ENCODE results near the gene UHMK1.

The UHMK1 gene

DNA sequence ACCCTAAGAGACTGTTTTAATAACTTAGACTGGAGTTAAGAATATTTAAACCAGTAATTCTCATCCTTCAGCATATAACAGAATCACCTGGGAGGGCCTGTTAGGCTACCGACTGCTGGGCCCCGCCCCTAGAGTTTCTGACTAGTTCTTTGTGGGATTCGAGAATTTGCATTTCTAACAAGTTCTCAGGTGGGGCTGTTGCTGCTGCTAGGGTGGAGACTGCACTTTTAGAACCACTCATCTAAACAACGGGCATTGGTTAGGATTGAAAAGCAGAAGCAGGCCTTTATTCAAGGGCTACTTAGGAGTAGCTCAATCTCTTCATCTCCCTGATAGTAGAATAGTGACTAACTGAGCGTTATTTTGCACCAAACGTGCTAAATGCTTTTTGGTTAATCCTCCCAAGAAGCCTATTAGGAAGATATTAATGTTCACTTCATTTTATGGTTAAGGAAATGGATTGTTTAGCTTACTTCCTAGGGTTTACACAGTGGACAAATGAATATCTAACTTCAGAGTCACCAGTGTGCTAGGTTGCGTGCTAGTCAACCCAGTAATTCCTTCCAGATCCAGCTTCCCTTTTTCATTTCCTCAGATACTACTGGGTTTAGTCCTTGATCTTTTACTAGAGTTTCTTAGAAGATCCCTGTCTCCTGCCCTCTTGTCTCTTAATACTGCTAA lies 32.8 kb downstream of the UHMK1 start:
- no peak for DNase-seq

DNA sequence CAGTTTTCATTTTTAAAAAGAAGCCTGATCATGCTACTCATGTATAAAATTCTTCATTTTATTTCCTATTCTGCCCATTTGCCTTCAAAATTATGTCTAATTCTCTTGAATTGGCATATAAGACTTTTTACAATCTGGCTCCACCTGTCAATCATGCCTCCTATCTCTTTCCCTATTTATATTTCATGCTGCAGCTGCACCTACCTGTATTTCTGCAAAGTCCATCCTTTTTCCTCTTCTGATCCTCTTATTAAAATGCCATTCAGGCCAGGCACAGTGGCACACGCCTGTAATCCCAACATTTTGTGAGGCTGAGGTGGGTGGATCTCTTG lies 33.3 kb downstream of the UHMK1 start:
- no peak for DNase-seq

DNA sequence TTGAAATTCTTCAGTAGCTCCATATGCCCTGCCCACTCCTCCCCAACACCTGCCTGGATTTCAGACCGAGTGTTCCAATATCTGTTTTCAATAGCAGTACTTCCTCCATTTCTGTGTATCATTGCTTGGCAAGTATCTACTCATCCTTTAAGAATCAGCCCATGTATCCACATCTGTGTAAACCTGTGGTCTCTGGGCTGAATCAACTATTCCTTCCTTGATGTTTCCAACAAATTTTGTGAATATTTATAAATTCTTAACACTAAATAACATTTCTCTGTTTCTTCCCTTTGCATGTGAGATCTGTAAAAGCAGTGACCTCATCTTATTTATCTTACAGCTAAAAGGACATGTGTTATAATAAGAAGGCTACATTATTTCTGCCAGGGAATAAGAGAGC lies 37.9 kb downstream of the UHMK1 start:
- no peak for DNase-seq

DNA sequence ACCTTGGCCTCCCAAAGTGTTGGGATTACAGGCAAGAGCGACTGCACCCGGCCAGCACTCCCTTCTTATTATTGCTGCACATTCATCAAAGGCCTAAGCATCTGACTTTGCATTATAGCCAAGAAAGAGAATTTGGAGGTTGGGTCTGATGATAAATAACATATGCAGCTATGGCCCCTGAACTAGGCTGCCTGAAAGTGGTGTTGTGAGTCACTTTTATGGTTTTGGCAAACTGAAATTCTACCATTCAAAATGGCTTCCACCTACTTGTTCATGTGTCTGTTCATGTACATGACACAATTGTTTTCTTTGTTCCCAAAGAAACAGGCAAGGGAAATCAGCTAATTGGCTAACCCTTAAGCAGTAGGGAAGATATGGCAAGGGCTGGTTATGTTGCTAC lies 38.9 kb downstream of the UHMK1 start:
- DNase-seq = no peak

DNA sequence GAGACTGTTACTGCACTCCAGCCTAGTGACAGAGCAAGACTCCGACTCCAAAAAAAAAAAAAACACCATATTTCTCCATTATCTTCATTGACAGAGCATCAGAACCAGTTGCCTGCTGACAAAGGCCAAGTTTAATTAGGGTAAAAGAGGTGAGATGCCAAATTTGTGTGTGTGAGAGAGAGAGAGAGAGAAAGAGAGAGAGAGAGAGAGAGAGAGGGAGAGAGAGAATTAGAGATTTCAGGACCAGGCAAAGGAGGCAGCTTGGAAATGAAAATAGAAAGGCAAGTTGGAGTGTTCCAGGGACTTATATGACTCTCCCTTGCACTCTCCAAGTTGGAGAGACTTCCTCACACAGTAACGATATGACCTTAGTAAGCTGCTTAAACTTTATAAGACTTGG lies 39.6 kb downstream of the UHMK1 start:
- no peak for DNase-seq

DNA sequence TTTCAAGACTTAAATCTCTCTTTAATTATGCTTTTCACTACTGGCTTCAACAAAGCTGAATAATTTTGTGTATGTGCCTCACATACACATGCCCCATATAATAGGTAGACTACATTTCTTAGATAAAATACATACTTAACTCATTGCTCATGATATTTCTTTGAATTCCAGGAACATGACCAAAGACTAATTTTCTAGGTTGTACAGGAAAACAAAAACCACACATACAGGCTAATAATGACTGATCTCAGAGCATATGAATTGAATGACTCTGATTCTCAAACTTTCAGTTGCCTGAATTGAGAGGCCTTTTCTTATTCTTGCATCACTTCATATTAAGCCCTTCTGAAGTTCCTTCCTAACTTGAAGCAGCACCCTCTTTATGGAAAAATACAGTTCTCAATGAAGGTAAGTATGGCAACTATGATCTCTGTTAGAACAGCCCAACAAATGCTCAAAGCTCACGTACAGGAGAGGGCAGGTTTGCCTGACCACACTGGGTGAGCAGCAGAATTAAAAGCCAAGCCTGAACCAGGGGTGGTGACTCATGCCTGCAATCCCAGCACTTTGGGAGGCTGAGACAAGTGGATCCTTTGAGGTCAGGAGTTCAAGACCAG lies 41.3 kb downstream of the UHMK1 start:
- no peak for DNase-seq

DNA sequence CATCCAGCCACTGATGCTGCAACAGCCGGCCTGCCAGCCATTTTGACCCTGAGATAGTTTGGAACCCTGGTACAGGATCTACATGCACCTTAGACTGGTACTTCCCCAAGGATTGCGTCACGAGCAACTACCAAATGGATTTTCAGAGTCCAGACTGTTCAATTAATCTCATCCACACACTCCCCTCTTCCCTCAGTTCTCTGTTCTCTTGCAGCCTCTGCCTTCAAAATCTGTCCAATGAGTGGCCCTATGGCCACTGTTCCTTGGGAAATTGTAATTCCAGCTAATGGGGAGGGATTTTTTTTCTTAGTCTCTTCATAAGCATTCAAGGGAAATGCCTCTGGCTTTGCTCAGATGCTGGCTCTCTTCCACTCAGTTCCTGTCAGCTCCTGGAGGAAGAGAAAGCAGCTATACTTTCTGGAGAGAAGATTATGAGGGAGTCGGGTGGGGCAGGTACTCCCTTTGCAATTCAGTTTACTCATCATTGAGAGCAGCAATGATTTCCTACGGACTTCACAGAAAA lies 44.1 kb downstream of the UHMK1 start:
- DNase-seq = no peak

DNA sequence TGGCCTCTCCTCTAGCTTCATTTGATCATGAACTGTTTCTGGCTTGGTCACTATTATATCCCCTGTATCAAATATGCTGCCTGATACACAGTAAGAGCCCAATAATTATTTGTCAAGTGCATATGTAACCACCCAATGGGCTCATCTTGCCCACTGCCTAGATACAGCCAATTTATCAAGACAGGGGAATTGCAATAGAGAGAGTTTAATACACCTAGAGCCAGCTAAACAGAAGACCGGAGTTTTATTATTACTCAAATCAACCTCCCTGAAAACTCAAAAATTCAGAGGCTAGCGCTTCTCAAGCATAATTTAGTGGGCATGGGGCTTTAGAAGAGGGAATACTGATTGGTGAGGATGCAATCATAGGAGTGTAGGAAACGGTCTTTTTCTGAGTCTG lies 45.6 kb downstream of the UHMK1 start:
- DNase-seq = no peak

DNA sequence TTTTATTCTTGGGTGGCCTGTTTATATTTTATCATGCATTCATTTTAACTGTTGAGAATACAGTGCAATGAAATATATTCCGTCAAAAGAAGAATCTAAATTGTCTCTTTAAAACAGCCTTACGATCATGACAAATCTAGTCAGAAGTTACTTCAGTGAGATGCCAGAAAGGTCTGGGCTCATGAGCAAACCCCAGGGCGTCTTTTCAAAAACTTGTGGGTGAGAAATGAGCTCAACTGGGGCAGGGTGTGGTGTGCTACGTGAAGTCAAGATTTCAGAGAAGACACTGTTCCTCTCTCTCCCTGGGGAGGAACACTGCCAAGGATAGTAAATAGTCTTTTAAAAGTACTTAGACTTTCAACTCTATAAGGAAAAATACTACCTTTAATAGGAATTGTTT lies 50.6 kb downstream of the UHMK1 start:
- no peak for DNase-seq

DNA sequence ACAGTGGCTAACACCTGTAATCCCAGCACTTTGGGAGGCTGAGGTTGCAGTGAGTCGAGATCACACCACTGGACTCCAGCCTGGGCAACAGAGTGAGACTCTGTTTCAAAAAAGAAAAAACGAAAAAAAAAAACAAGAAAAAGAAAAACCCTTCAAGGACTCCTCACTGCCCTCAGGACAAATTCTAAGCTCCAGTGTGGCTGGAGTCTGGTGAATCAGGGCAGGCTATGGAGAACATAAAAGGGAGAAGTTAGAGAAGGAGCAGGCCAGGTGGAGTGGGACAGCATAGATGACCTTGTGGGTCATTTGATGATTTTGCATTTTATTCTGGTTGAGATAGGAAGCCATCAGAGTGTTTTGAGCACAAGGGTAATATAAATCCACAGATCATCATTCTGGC lies 51.4 kb downstream of the UHMK1 start:
- no peak for DNase-seq

DNA sequence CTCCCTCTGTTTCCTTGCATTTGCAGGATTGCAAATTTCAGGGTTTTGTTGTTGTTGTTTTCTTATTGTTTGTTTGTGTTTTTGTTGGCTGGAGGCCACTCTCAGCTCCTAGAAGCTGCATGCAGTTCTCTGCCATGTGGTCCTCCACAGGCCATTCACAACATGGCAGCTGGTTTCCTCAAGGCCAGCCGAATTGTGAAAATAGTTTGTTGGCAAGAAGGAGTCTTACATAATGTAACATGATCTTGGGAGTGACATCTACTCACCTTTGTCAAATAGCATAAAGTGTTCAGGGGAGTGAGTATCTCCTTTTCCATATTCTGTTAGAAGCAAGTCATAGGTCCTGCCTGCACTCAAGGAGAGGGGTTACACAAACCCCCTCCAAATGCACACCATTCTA lies 53.3 kb downstream of the UHMK1 start:
- no peak for DNase-seq

DNA sequence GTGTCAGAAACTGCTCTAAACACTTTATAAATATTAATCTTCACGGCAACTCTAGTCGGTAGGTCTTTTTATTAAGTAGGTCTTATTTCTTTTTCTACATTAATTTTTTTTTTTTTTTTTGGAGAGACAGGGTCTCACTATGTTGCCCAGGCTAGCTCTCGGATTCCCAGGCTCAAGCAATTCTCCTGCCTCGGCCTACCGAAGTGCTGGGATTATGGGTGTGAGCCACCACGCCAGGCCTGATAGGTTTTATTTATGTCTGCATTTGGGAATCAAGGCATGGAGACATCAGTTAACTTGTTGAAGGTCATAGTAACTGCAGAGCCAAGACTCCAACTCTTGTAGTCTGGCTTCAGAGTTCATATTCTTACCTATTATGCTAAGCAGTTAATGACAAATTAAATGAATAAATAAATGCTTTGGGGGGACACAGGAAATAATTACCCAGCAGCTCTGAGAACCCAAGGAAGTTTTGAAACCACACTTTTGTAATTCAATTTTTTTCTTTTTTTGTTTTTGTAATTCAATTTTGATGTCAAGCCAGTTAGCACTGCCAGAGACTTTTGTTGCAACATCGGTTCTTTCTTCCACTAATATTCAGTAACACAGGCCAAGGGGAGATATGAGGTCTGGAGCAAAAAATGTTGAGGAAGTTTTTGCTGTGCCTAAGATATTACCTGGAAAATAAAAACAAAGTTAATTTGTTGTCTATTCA lies 54.5 kb downstream of the UHMK1 start:
- DNase-seq = no peak

DNA sequence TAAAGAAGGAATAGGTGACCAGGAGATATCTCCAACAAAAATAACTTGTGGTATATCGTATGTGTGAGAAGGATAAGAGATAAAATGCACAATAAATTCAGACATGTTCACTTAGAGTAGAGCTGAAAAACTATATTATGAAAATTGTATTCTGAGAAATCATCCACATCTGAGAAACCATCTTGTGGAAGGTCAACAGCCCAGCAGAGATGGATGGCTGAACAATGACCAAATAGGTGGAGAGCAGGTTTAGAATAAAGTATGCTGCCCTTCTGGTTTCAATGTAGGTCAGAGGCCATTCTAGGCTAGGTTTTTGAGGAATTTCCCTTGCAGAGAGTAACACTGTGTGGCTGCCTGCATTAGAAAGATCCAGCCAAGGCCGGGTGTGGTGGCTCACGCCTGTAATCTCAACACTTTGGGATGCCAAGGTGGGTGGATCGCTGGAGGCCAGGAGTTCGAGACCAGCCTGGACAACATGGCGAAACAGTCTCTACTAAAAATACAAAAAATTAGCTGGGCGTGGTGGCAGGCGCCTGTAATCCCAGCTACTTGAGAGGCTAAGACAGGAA lies 55.1 kb downstream of the UHMK1 start:
- no peak for DNase-seq

DNA sequence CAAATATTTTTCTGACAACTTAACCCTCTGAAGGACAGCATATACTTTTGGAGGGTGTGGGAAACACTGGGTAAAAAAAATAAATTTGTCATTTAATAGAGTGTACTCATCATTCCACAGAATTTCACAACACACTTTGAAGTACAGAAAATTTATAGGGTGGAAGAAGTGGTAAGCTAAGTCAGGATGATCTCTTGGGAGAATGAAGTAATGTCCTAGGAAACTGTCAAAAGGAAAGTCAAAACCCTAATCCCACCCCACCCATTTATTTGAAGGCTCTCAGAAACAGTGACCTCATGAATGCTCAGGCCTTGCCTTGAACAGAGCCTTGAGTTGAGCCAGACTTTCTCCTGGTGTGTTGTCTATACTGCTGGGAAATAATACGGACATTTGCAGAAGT lies 56.6 kb downstream of the UHMK1 start:
- no peak for DNase-seq

DNA sequence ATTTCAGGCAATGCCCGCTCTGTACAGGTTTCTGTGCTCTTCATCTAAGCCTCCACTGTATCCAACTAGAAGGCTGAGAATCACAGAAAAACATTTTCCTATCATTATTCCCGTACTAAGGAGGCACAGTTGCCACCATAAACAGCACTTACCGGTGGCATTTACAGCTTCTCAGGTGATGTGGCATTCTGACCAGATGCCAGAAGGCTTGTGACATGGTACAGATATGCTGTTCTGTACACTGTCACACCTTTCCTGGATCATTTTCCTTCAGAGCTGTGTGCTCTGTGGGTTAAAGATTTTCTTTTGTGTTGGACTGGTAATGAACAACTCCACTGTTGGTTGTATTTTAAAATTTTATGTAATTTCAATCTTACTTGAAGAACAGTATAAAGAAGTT lies 59.9 kb downstream of the UHMK1 start:
- no peak for DNase-seq

DNA sequence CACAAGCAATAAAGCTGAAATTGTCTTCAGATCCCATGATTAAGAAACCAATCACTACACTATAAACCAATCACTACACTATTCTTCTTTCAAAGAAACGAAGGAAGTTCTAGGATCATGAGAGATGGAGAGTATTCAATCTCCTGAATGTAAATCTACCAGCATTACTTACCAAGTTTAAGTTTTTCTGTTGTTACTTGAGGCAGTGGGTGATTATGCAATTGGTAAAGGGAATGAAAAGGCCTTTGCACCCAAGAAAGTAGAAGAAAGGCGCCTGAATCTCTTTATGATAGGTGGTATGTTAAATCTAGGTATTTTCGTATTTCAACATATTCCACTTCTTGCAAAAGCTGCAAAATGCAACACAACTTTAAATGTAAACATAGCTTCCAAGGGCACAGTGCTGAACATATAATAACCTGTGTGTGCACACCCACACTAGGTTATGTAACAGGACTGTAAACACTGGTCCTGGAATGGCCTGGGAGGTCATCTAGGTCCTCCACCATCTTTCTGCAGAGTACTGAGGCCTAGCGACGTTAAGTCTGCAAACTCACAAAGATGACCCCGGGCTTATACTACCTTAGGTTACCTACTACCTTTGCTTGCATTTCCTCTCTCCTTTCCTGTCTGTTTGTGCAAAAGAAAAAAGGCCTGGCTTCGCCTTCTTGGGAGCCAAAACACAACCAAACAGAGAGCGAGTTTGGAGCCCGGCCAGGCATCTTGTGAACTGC lies 62.9 kb downstream of the UHMK1 start:
- no peak for DNase-seq

DNA sequence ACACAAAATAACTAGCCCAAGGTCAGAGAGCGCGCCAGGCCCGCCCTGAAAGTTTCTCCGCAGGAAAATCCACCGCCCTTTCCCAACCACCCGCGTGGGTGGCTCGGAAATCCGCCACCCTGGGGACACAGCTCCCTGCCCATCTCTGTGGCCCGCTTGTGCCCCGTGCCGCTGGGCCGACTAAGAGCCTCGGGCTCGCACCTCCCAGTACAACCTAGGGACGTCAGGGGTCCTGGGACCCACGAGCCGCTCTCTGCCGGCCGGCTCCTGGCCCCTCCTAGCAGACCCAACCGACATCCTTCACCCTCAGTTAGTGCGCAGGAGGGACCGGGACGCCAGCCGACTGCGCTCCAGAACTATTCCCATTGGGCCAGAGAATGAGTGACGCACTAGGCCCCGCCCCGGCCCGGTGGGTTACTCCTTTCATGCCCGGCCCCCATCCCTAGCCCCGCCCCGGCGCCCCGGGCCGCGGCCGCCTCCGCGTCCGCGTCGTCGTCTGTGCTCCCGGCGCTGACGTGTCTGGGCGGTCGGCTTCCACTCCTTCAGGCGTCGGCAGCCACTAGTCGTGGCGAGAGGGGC lies 63.5 kb downstream of the UHMK1 start:
- DNase-seq = peak; percentile 97

DNA sequence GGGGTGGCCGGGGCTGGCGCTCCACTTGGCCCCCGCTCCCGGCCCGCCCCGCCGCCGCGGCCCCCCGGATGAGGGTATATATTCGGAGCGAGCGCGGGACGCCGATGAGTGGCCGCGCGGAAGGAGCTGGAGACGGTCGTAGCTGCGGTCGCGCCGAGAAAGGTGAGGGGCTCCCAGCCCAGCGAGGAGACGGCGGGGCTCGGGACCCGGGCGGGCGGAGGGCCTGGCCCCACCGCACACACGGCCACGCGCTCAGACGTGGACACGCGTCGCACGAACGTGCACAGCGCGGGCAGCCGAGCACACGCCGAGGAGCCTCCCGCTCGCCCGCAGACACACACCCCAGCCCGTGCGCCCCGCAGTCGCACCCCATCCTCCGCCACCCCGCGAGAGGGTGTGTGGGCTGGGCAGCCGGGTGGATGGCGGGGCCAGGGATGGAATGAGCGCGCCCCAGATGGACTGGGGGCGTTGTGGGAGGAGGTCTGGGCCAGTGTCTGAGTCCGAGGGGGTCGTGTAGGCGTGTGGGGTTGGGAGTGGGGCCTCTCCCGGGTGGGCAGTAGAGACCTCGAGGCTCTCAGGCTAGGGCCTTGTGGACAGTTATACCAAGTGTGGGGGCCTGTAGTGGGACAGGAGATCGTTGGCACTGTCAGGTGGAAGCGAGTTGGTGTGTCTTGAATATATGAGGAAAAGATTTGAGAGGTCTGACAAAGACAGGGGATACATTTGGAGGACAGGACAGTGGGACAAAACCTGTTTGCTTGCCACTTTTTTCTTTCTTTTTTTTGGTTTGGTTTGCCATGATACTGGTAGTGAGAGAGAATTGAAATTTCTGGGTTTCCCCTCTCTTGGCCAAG lies 64.2 kb downstream of the UHMK1 start, which contains the start of gene UAP1:
TSS of gene UAP1 (plus strand) at position 107 of the 854 bp plus-strand sequence. CDS start 4,347 bp downstream, outside the sequence.
- DNase-seq = no peak

DNA sequence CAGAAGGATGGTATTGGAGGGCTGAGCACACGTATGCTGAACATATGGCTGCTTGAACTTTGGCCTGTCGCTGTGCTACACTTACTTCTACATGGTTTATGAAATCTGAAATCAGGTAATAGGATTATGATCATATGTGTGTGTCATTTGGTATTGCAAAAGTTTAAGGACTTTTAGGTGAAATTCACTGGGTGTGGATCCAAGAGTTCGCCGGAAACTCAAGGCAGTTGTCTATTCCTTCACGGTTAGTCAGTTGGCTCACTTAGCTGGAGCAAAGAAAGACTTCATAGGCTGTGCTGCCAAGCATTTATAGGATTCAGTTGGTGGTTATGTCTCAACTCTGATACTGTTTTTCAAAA lies 64.8 kb downstream of the UHMK1 start:
- no peak for DNase-seq

DNA sequence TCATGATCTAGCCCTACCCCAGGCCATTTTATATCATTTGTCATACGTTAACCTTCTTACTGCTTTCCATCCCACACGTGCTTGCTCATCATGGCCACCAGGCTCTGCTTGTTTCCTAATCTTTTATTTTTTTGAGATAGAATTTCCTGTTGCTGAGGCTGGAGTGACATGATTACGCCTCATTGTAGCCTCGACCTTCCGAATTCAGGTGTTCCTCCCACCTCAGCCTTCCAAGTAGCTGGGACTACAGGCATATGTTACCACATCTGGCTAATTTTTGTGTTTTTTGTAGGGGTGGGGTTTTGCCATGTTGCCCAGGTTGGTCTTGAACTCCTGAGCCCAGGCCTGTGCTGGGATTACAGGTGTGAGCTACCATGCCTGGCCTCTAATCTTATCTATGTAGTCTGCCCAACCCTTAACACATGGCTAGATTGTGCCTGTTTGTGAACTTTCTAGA lies 67.2 kb downstream of the UHMK1 start:
- no peak for DNase-seq

DNA sequence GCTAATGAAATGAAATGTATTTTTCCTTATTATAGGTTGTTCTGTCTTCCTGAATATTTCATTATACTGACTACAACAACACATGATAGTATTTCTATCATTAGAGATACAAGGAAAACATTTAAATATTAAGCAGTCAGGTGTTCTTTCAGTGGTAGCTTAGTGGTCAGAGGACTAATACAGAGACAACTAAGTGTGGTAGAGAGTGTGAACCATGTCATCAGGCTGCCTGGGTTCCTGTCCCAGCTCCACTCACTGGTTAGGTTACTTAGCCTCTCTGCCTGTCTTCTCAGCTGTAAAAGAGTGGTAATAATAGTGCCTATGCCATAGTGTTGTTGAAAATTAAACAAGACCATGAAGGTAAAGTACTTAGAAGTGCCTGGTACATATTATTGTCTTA lies 67.8 kb downstream of the UHMK1 start:
- DNase-seq = no peak

DNA sequence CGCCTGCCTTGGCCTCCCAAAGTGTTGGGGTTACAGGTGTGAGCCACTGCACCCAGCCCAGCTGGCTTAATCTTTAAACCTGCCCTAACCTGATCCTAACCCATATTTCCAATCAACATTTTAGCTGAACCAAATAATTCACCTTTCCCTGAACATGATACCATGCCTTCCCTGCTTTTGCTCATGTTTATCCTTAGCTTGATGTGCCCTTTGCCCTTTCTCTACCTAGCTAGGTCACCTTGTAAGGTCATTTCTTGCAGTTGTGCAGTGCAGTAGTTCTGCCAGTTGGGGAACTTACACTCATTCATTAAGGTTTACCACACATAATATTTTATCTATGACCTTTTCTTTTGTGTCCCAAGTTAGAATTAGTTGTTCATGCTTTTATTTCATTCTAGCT lies 69.3 kb downstream of the UHMK1 start:
- no peak for DNase-seq

Data from effector CD4-positive, alpha-beta T cell (primary cell).